HepG2 (cell line): ENCODE measurements around the gene UPB1. TPM values are rescaled to one million over a fixed set of nuclear protein-coding genes. Genes with fewer than 3 reads are reported as not detected.

Experiments used
- ATAC-seq: fragments of 200-7000 bp; cut with Tn5 transposase; 3 replicates; pipeline ENCODE4 v1.9.1; 2020; ENCODE audit warnings: mild to moderate bottlenecking, moderate library complexity
- BruUV-seq: library from RNA; stranded (reverse); fragments of 400-500 nt; replicated peaks from 2 replicates; lab custom pipeline; 2021; lab: Mats Ljungman, UMichigan
- CTCF ChIA-PET: fragments of 300-600 bp; formaldehyde crosslinking; extraction: SDS; loops from one replicate; lab custom pipeline; 2021; ENCODE audit warnings: low total read pairs, inconsistent platforms, low intra/inter-chr PET ratio; lab: Yijun Ruan, JAX
- POLR2A ChIA-PET: fragments of 350-600 bp; sonication (Branson Sonifier 250); formaldehyde crosslinking; loops from one replicate; lab custom pipeline; 2020; ENCODE audit warnings: antibody characterized with exemption, inconsistent platforms; lab: Yijun Ruan, JAX
- DNase-seq: peaks from one replicate; pipeline ENCODE4 v3.0.0-alpha.2; 2015; ENCODE audit warnings: low spot score
- FAIRE-seq: peaks from 3 replicates; lab custom pipeline; 2011; peaks lifted over from hg19 to GRCh38; lab: Jason Lieb, UNC
- H2AFZ ChIP-seq: one replicate; pipeline ENCODE4 v1.6.1; 2011; ENCODE audit warnings: low read length, inconsistent platforms
- H3K27ac ChIP-seq: fragments of 300-600 bp; 3 replicates; pipeline ENCODE4 v1.8.0; 2011; ENCODE audit warnings: mixed run types, mild to moderate bottlenecking, mixed read lengths, low read length, inconsistent platforms; ENCODE audit not compliant: insufficient read depth; ENCODE audit errors: extremely low read length
- H3K27me3 ChIP-seq, 2 experiments: fragments of 200-600 bp in 1 of 2; 2 replicates in 1 of 2; 3 replicates in 1 of 2; pipeline versions ENCODE4 v1.6.0 to v1.8.0; 2011; ENCODE audit warnings: low read length in 2 of 2, mild to moderate bottlenecking in 2 of 2, moderate library complexity in 2 of 2, inconsistent platforms in 1 of 2; ENCODE audit not compliant: insufficient read depth in 2 of 2, control insufficient read depth in 1 of 2
- H3K36me3 ChIP-seq, 2 experiments: fragments of 200-600 bp in 1 of 2; replicated peaks in 1 of 2; 2 replicates in 1 of 2; 3 replicates in 1 of 2; pipeline versions ENCODE4 v1.5.1 to v1.8.0; 2011; ENCODE audit warnings: low read length in 2 of 2, inconsistent platforms in 1 of 2; ENCODE audit not compliant: insufficient read depth in 2 of 2, control insufficient read depth in 1 of 2
- H3K4me1 ChIP-seq: 2 replicates; pipeline ENCODE4 v1.5.1; 2012; ENCODE audit warnings: low read length, inconsistent platforms; ENCODE audit not compliant: insufficient read depth
- H3K4me2 ChIP-seq: 2 replicates; pipeline ENCODE4 v1.6.0; 2011; ENCODE audit warnings: low read depth, low read length, inconsistent platforms
- H3K4me3 ChIP-seq, 3 experiments: fragments of 200-600 bp in 1 of 3; sonication (generic), shearing (Covaris generic) in 1 of 3; replicated peaks in 1 of 3; 2 replicates each; pipeline ENCODE4 v1.5.1; 2011 to 2016; ENCODE audit warnings: low read length in 3 of 3, inconsistent platforms in 2 of 3, low read depth in 2 of 3, mild to moderate bottlenecking in 2 of 3, control low read depth in 1 of 3, mixed read lengths in 1 of 3; ENCODE audit not compliant: insufficient read depth in 1 of 3
- H3K79me2 ChIP-seq: one replicate; pipeline ENCODE4 v1.6.1; 2011; ENCODE audit warnings: low read length, inconsistent platforms; ENCODE audit not compliant: insufficient read depth
- H3K9ac ChIP-seq: 2 replicates; pipeline ENCODE4 v1.6.0; 2011; ENCODE audit warnings: mild to moderate bottlenecking, low read depth, low read length, inconsistent platforms; ENCODE audit not compliant: insufficient read depth
- H3K9me3 ChIP-seq: 2 replicates; pipeline ENCODE4 v1.5.1; 2012; ENCODE audit warnings: mild to moderate bottlenecking, low read length
- H4K20me1 ChIP-seq: 2 replicates; pipeline ENCODE4 v1.6.0; 2011; ENCODE audit warnings: inconsistent platforms, mild to moderate bottlenecking, low read length, moderate library complexity; ENCODE audit not compliant: insufficient read depth
- EP300 ChIP-seq, 3 experiments: sonication (generic) in 1 of 3; formaldehyde crosslinking in 1 of 3; IDR thresholded peaks; 2 replicates each; pipeline versions ENCODE4 v1.5.1 to v1.6.1; 2011 to 2020; ENCODE audit warnings: low read depth in 2 of 3, low read length in 2 of 3, borderline replicate concordance in 1 of 3, improper control_type of control experiment in 1 of 3, mild to moderate bottlenecking in 1 of 3, missing genetic modification reagents in 1 of 3, moderate library complexity in 1 of 3
- ETV5 ChIP-seq: IDR thresholded peaks from 2 replicates; pipeline ENCODE4 v1.6.1; 2018; ENCODE audit warnings: missing biosample characterization, missing genetic modification reagents, inconsistent platforms, borderline replicate concordance
- HCFC1 ChIP-seq: fragments of 150-350 bp; IDR thresholded peaks from 2 replicates; pipeline ENCODE4 v1.6.1; 2014; ENCODE audit warnings: low read depth, low read length
- MED1 ChIP-seq: sonication (generic); formaldehyde crosslinking; IDR thresholded peaks from 2 replicates; pipeline ENCODE4 v1.4.0; 2020; ENCODE audit warnings: missing genetic modification reagents
- MTF1 ChIP-seq: sonication (generic); formaldehyde crosslinking; IDR thresholded peaks from 2 replicates; pipeline ENCODE4 v1.5.0; 2020; ENCODE audit warnings: missing genetic modification reagents
- SP4 ChIP-seq: sonication (generic); formaldehyde crosslinking; IDR thresholded peaks from 2 replicates; pipeline ENCODE4 v1.8.1; 2023; ENCODE audit warnings: mild to moderate bottlenecking, missing genetic modification reagents
- TGIF2 ChIP-seq: IDR thresholded peaks from 2 replicates; pipeline ENCODE4 v1.6.1; 2016; ENCODE audit warnings: control low read depth, missing compliant biosample characterization
- ZMAT5 ChIP-seq: sonication (generic); formaldehyde crosslinking; IDR thresholded peaks from 2 replicates; pipeline ENCODE4 v1.5.0; 2020; ENCODE audit warnings: mild to moderate bottlenecking, low read depth, missing genetic modification reagents, borderline replicate concordance
- ZNF256 ChIP-seq: sonication (generic); formaldehyde crosslinking; conservative IDR thresholded peaks from 2 replicates; pipeline ENCODE4 v1.4.0; 2020; ENCODE audit warnings: missing genetic modification reagents
- ZNF891 ChIP-seq: sonication (generic); formaldehyde crosslinking; IDR thresholded peaks from 2 replicates; pipeline ENCODE4 v1.5.0; 2020; ENCODE audit warnings: mild to moderate bottlenecking, missing genetic modification reagents
- ZSCAN12 ChIP-seq: sonication (generic); formaldehyde crosslinking; IDR thresholded peaks from 2 replicates; pipeline ENCODE4 v1.9.0; 2021; ENCODE audit warnings: mild to moderate bottlenecking, missing genetic modification reagents
- ZSCAN21 ChIP-seq: sonication (generic); formaldehyde crosslinking; IDR thresholded peaks from 2 replicates; pipeline ENCODE4 v1.8.0; 2022; ENCODE audit warnings: mild to moderate bottlenecking, missing genetic modification reagents, moderate library complexity, borderline replicate concordance
- WGBS: methylation state at CpG from one replicate; pipeline ENCODE4 v1.1.6; 2017; ENCODE audit warnings: low lambda C conversion rate; 5-methylcytosine and 5-hydroxymethylcytosine counted together
- in situ Hi-C: cut with HindIII; loops from 2 replicates; pipeline ENCODE4 v1.10.0; 2017; ENCODE audit warnings: low pct_unique_long_range_greater_than_20kb; ENCODE audit not compliant: extremely low pct_ligation_motif_present
- intact Hi-C: fragments of 100-400 bp; cut with micrococcal nuclease; formaldehyde crosslinking; loops from one replicate; pipeline ENCODE4 v1.10.0; 2022; ENCODE audit not compliant: unreplicated experiment
- polyA plus RNA-seq, 8 experiments: library from polyadenylated mRNA; depleted of rRNA in 3 of 8; stranded (reverse) in 7 of 8; unstranded in 1 of 8; fragments of >200 nt; fragmentation: Illumina TruSeq in 4 of 8; extraction: Trizol in 4 of 8; gene quantifications; 2 replicates each; pipeline versions ENCODE4 v1.2.1 to v1.2.3, GENCODE V29; 2011 to 2016; ENCODE audit warnings: low read depth in 4 of 8, missing spikeins in 1 of 8, mixed read lengths in 1 of 8; ENCODE audit not compliant: insufficient read depth in 1 of 8
- total RNA-seq, 5 experiments: library from RNA; depleted of rRNA; stranded (reverse); fragments of >200 nt; fragmentation: Illumina TruSeq; extraction: Trizol; gene quantifications; 2 replicates each; pipeline ENCODE4 v1.2.3, GENCODE V29; 2016; ENCODE audit warnings: low read depth in 1 of 5
- TF ChIP-seq, protein P1 (sequence below): IDR thresholded peaks from 2 replicates; pipeline ENCODE4 v1.6.1; 2016; ENCODE audit warnings: missing biosample characterization, missing genetic modification reagents, low read depth
- TF ChIP-seq, protein P2 (sequence below): IDR thresholded peaks from 2 replicates; pipeline ENCODE4 v1.6.1; 2012; ENCODE audit warnings: low read length, improper control_type of control experiment
- TF ChIP-seq, protein P3 (sequence below): sonication (generic); formaldehyde crosslinking; IDR thresholded peaks from 2 replicates; pipeline ENCODE4 v1.9.0; 2021; ENCODE audit warnings: missing genetic modification reagents, mild to moderate bottlenecking, borderline replicate concordance

Gene UPB1
- total and polyA plus RNA-seq, 2 of the 13 experiments (the other 11 are each of a cell fraction or from before 2014, with no cell fraction given), result 0.38 to 1.2 TPM

DNA sequence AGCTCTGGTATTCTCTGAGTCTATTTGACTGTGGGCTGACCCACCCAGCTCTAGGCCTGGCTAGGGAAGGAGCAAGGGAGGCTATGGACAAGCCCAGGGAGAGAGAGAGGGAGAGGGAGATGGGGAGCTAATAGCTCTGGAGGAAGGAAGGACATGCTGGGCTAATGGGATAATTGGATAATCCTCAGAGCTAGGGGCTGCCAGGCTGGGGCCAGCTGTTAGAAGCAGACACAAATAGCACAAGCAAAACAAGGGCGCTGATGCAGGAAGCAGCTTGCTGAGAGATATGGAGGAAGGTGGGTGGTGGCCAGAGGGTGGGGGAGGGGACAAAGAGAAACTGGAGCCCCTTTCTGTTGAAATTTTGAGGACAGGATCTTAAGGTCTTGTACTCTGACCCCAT, 44.5 kb upstream of the UPB1 start:
- in situ Hi-C loops (no loop called here), intact Hi-C loops (no loop called here)
- Histone ChIP-seq H3K9ac (no peak overlapping the region), H3K36me3 (no peaks in the 10 kb centered on the region), H4K20me1 (no peaks in the 10 kb centered on the region), H3K27me3 (peaks cover 0 to 3% of the 10 kb centered on the region in 2 experiments; a peak in 2 of 5 replicates), H2AFZ (no peak overlapping the region), H3K4me3 (no peak overlapping the region), H3K4me2 (no peak overlapping the region), H3K27ac (no peak overlapping the region), H3K4me1 (peaks cover 29% of the 10 kb centered on the region), H3K79me2 (no peaks in the 10 kb centered on the region), H3K9me3 (no peaks in the 10 kb centered on the region)
- BruUV-seq, result no TSS peak
- no peak for ATAC-seq
- ChIA-PET POLR2A (interaction anchor here (1.0 kb wide), 1 partner anchor 10 kb away, joined by 4 read pairs; no protein-coding TSS in a partner anchor), CTCF (no interaction called here)
- 82% methylated on average over 1 of the region's 1 CpG for WGBS
- TF ChIP-seq HCFC1, result no peak
- TF ChIP-seq ZSCAN21 (CRISPR knock-in tag), result no peak
- TF ChIP-seq, protein P1, sequence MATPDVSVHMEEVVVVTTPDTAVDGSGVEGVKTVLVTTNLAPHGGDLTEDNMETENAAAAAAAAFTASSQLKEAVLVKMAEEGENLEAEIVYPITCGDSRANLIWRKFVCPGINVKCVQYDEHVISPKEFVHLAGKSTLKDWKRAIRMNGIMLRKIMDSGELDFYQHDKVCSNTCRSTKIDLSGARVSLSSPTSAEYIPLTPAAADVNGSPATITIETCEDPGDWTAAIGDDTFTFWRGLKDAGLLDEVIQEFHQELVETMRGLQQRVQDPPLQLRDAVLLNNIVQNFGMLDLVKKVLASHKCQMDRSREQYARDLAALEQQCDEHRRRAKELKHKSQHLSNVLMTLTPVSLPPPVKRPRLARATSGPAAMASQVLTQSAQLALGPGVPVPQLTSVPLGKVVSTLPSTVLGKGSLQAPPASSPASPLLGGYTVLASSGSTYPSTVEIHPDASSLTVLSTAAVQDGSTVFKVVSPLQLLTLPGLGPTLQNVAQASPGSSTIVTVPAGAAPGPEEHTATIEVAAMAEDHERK, result no peak
- TF ChIP-seq, protein P2, sequence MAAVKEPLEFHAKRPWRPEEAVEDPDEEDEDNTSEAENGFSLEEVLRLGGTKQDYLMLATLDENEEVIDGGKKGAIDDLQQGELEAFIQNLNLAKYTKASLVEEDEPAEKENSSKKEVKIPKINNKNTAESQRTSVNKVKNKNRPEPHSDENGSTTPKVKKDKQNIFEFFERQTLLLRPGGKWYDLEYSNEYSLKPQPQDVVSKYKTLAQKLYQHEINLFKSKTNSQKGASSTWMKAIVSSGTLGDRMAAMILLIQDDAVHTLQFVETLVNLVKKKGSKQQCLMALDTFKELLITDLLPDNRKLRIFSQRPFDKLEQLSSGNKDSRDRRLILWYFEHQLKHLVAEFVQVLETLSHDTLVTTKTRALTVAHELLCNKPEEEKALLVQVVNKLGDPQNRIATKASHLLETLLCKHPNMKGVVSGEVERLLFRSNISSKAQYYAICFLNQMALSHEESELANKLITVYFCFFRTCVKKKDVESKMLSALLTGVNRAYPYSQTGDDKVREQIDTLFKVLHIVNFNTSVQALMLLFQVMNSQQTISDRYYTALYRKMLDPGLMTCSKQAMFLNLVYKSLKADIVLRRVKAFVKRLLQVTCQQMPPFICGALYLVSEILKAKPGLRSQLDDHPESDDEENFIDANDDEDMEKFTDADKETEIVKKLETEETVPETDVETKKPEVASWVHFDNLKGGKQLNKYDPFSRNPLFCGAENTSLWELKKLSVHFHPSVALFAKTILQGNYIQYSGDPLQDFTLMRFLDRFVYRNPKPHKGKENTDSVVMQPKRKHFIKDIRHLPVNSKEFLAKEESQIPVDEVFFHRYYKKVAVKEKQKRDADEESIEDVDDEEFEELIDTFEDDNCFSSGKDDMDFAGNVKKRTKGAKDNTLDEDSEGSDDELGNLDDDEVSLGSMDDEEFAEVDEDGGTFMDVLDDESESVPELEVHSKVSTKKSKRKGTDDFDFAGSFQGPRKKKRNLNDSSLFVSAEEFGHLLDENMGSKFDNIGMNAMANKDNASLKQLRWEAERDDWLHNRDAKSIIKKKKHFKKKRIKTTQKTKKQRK, result no peak
- TF ChIP-seq ZSCAN12, result no peak
- no peak for TF ChIP-seq TGIF2 (CRISPR knock-in tag)
- TF ChIP-seq EP300 (IDR thresholded peaks at IDR 0.05; ENCODE audit: low read depth in 2 of 2, low read length in 2 of 2), result no peak
- no peak for TF ChIP-seq EP300 (CRISPR knock-in tag; IDR thresholded peaks at IDR 0.05; ENCODE audit: borderline replicate concordance)
- TF ChIP-seq ZNF256, result no peak
- no peak for TF ChIP-seq ZNF891 (CRISPR knock-in tag)
- TF ChIP-seq ZMAT5 (CRISPR knock-in tag), result no peak
- TF ChIP-seq, protein P3, sequence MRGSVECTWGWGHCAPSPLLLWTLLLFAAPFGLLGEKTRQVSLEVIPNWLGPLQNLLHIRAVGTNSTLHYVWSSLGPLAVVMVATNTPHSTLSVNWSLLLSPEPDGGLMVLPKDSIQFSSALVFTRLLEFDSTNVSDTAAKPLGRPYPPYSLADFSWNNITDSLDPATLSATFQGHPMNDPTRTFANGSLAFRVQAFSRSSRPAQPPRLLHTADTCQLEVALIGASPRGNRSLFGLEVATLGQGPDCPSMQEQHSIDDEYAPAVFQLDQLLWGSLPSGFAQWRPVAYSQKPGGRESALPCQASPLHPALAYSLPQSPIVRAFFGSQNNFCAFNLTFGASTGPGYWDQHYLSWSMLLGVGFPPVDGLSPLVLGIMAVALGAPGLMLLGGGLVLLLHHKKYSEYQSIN (CRISPR knock-in tag), result no peak
- no peak for TF ChIP-seq MTF1 (CRISPR knock-in tag)
- no peak for TF ChIP-seq MED1 (CRISPR knock-in tag)
- no peak for TF ChIP-seq ETV5 (CRISPR knock-in tag)
- no peak for TF ChIP-seq SP4
- FAIRE-seq, result no peak
- DNase-seq, result no peak
